D721Med (cell line): ENCODE data around the gene GPR31.

Experiments used
- DNase-seq: peaks from one replicate; pipeline ENCODE4 v3.0.0; 2011; ENCODE audit warnings: low spot score; ENCODE audit not compliant: insufficient read length
- FAIRE-seq: peaks from 2 replicates; lab custom pipeline; 2011; peaks lifted over from hg19 to GRCh38; lab: Jason Lieb, UNC
- CTCF ChIP-seq: IDR thresholded peaks from 2 replicates; pipeline ENCODE4 v1.5.1; 2012; ENCODE audit warnings: mild to moderate bottlenecking, control low read depth; ENCODE audit not compliant: insufficient read depth; ENCODE audit errors: missing control alignments

Gene GPR31

GRCh38 chr6:167121335-167121841 is 36.4 kb downstream of the GPR31 start:
- FAIRE-seq (no peak), DNase-seq (no peak)
- TF ChIP-seq CTCF = no peak

GRCh38 chr6:167120583-167120903 is 37.2 kb downstream of the GPR31 start:
- FAIRE-seq (no peak), DNase-seq (no peak)
- no peak for TF ChIP-seq CTCF

DNA sequence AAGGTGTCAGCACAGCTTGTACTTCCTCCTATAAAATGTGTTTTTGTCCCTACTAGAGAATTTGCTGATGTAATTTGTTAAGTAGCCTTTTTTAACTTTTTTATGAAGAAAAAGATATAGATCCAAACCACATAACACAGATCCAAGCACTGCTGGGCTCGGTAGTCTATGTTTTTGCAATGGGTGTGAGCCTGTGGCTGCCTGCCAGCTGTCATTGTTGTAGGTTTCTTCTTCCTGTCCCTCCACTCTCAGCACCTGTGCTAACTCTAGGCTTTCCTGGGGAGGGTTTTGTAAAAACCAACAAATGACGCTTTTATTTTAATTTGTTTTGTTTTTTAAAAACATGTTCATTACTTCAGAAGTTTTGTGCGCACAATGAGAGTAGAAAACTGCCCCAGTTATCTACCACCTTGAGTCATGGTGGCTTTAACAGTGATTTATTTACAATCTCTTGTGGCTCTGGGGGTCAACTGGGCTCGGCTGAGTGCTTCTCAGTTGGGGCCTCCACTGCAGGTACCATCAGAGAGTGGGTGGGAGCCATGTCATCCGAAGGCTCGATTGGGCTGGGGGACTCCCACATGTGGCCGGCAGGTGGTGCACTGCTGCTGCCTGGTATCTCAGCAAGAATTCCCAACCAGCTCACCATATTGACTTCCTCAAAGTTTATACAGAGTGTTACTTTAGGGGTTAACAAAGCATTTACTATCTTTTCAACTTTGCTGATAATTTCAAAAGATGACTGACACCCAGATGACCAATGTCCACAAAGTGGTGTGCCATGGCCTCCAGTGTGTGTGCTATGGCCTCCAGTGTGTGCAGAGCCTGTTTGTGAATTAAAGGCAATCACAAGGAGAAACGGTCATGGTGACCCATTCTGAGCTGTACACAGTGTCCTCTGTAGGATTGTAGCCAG is 37.9 kb downstream of the GPR31 start:
- DNase-seq = no peak
- FAIRE-seq = no peak
- no peak for TF ChIP-seq CTCF

DNA sequence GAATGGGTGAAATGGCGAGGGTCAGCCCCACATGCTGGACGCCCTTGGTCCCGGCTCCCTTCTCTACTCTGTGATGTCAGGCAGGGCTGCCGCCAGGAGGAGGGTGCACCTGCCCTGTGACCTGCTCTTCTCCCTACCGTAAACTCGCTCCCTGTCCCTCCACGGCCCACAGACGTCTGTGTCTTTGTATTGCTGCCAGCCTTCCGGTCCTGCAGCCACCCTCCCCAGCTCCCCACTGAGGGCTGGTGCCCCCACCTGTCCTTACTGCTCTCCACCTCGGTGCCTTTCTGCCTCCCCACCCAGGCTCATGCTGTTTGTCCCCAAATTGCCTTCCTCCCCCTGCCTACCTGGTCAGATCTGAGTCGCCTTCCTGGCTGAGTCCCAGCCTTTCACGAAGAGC is 38.9 kb downstream of the GPR31 start:
- no peak for DNase-seq
- no peak for FAIRE-seq

GRCh38 chr6:167118006-167118405 is 39.8 kb downstream of the GPR31 start:
- FAIRE-seq = no peak
- no peak for DNase-seq
- TF ChIP-seq CTCF = no peak

More for the DNA sequence above, 38.9 kb downstream of the GPR31 start:
- no peak for TF ChIP-seq CTCF

DNA sequence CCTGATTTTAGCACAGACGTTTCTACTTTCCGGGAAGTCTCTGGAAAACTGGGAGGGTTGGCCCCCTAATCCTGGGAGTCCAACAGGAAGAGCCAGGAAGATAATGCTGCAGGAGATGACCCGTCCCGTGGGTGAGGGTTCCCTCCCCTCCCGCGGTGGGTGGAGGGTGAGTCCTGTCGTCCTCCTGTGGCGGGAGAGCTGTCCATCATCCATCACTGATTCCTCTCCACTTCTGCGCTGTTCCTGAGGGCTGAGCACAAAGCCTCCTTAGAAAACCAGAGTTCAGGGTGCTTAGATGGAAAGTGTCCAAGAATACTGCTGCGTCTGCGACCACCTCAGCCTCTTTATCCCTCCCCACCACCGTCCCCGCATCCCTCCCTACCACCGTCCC is 40.9 kb downstream of the GPR31 start:
- FAIRE-seq (no peak), DNase-seq (no peak)
- no peak for TF ChIP-seq CTCF
